HG03457 (cell line): Measurements from ENCODE around the gene ACTR3C.
"Not testable (repeated sequence)": the region's sequence is repeated elsewhere in the genome, so short reads cannot be mapped to it uniquely, and the experiment has no call there.

ENCODE experiments used
- ATAC-seq: cut with Tn5 transposase; IDR thresholded peaks from one replicate; pipeline ENCODE4 v1.9.1; 2021; ENCODE audit warnings: moderate number of reproducible peaks; ENCODE audit not compliant: unreplicated experiment

Gene ACTR3C

DNA sequence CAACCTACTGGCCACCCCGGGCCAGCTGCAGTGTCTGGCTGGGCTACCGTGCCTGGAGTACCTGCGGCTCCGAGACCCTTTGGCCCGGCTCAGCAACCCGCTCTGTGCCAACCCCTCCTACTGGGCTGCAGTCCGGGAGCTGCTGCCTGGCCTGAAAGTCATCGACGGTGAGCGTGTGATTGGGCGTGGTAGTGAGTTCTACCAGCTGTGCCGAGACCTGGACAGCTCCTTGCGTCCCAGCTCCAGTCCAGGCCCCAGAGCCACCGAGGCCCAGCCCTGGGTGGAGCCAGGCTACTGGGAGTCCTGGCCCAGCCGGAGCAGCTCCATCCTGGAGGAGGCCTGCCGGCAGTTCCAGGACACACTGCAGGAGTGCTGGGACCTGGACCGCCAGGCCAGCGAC lies 13.8 kb upstream of the ACTR3C start:
- ATAC-seq = no peak

DNA sequence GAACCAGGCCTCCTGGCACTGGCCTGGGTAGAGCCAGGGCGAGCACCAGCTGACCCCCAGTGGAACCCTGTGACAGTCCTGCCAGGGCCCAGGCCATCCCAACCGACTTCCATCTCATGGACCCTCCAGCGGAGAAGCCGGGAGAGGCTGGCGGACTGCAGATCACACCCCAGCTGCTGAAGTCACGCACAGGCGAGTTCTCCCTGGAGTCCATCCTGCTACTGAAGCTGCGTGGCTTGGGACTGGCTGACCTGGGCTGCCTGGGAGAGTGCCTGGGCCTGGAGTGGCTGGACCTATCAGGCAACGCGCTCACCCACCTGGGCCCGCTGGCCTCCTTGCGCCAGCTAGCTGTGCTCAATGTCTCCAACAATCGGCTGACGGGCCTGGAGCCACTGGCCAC lies 13.4 kb upstream of the ACTR3C start:
- no peak for ATAC-seq

DNA sequence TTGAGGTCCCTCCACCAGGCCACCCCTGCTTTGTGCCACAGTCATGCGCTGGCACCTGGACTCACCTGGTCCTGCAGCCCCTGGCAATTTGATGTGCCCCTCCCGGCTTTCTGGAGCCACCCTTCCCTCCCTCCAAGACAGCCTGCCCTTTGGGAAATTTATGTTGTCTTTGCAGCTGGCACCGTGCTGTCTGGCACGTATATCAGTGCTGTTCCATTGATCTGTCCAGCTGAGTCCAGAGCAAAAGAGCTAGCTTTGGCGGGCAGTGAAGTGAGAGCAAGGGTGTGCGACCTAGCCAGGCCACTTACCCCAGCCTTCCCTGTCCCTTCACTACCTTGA lies 12.4 kb upstream of the ACTR3C start:
- ATAC-seq = no peak

DNA sequence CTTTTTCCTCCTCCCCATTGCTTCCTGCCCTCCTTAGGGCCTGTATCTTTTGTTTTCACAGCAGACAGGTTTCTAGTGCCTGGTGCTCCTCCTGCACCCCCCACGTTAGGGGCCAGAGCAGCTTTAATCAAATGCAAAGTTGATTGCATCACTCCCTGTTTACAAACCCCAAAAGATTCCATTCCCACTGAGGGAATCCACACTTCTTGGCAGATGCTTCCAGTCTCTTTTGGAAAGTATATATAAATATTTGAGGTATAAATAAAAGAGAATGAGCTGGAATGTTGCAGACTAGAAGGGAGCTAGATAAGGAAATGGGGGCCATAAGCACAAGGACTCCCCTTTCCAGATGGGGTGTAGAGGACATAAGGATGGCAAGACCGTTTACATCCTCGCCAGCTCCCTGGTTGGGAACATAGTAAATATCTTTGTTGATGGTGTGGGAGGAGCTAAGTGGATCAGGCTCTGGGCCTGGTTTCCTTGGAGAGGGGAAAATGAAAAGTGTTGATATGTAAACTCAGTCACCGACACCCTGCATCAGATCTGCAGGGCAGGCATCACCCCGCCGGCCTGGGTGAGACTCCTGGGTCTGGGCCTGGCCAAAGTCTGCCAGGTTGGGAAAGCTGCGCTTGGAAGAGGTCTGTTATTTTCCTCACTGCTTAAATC lies 11.9 kb upstream of the ACTR3C start:
- no peak for ATAC-seq

DNA sequence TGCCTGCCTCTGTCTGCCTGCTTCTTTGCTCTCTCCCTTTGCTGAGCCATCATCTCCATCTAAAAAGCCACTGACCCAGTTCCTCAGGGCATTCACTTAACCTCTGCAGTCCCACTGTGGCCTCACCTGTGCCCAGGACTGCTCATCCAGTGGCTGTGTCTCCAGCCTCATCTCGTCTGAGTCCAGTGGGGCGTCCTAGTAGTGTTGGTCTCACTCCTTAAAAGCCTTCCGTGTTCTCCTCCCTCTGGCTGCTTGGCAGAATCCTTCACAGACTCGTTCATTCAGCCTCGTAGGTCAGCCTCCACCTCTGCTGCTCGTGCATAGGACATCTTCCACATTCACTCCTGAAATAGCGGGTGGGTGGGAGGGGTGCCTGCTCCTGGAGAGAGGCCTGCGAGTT lies 10.8 kb upstream of the ACTR3C start:
- ATAC-seq = no peak

DNA sequence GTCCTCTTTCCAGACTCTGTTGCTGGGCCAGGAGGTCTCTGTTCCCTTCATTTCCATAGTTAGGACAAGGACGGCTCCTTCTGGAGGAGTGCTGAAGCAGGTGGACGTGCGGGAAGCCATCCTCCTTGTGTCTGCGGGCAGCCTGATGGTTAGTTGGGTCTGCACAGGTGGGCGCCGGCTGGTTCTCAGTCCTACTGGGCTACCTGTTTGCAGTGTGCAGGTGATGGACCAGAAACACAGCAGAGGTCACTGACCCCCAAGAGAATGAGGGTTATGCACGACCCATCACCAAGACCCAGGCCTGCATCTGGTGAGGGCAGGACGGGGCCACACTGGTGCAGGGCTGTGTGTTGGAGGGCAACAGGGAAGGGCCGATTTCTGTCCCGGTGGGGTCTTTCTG lies 10.3 kb upstream of the ACTR3C start:
- no peak for ATAC-seq

DNA sequence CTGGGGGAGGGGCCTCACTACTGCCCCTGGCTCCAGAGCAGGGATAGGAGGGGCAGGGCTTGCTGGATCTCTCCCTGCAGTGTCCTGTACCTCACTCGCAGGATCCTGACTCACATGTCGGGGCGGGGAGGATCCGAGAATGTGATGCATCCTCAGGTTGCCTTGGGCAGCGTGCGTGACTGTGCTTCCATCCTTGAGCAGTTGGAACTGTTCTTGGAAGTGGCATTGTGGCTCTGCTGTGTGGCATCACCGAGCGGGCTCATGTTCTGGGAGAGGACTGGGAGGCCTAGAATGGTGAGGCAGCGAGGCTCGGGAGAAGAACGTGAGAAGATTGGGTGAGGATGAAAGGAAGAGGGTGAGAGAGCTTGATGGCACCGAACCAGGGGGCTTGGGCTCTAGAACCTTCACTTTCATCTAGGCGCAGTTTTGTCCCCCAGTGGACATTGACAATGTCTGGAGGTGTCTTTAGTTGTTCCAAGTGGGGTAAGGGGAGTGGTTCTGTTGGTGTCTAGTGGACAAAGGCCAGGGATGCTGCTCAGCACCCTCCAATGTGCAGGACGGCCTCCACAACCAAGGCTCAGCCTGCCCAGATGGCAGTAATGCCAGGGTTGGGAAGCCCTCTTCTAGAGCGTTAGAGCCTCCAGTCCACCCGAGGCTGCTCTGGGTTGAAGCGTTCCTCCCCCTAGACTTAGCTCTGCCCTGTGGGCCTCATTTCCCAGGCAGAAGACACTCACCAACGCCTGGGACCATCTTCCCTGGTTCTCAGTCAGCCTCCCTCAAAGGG lies 9.7 kb upstream of the ACTR3C start:
- ATAC-seq = no peak

DNA sequence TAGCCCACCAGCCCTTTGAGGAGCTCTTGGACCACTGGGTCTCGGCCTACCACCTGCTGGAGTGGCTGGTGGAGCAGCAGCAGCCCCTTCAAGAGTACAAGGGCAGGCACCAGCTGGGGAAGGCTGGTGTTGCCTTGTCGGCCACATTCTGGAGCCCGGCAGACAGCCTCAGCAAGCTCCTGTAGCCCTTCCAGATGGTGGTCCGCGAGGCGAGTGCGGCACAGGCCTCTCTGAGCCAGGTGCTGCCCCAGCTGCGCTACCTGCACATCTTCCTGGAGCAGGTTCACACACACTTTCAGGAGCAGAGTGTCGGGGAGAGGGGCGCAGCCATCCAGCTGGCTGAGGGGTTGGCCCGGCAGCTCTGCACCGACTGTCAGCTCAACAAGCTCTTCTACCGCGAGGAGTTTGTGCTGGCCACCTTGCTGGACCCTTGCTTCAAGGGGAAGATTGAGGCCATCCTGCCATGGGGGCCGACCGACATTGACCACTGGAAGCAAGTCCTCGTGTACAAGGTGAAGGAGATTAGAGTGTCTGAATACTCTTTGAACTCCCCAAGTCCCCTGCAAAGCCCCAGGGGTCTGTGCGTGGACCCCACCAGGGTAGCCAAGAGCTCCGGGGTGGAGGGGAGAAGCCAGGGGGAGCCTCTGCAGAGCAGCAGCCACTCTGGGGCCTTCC lies 7.0 kb upstream of the ACTR3C start:
- no peak for ATAC-seq

DNA sequence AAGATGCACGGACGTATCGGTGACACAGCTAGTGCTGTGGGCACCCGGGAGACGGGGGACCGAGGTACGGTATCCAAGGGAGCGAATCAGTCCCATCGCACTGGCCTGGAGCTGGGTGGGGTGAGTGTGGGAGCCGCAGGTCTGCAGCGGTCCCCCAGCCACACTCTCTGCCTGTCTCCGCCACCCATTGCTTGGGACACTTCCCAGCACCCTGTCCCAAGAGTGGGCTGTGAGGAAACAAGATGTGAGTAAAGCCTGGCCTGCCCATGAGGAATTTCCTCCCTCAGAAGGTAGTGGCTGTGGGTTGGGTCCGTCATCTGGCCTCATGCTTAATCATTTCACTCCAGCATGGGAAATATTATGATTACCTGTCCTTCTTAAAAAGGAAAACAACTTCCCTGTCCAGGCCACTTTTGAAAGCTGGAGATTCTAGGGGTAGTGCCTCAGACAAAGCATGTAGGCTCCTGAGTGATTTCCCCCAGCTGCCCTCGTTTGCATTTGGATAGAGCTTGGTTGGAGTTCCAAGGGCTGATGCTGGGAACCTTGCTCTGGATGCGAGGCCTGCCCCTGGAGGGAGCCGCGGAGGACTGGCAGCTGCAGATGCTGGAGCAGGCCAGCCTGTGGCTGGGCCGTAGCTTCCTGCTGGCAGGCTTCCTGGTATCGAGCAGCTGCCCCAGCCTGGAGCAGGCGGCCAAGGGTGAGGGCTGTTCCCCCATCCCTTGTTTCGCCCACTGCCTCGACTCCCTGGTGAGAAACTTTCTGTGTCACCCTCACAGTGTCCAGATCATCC lies 6.2 kb upstream of the ACTR3C start:
- ATAC-seq = no peak

DNA sequence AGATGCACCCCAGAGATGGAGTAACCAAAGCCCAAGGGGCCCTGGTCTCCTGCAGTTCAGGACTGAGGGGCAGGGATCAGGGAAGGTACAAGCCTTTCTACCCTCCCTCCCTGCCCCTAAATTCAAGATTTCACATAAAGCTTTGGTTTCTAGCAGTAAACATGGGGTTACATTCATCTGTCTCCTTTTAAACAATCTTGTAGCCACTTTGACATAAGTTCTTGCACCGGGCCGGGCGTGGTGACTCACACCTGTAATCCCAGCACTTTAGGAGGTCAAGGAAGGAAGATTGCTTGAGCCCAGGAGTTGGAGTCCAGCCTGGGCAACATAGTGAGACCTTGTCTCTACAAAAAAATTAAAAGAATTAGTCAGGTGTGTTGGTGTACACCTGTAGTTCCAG lies 4.0 kb upstream of the ACTR3C start:
- ATAC-seq = no peak

DNA sequence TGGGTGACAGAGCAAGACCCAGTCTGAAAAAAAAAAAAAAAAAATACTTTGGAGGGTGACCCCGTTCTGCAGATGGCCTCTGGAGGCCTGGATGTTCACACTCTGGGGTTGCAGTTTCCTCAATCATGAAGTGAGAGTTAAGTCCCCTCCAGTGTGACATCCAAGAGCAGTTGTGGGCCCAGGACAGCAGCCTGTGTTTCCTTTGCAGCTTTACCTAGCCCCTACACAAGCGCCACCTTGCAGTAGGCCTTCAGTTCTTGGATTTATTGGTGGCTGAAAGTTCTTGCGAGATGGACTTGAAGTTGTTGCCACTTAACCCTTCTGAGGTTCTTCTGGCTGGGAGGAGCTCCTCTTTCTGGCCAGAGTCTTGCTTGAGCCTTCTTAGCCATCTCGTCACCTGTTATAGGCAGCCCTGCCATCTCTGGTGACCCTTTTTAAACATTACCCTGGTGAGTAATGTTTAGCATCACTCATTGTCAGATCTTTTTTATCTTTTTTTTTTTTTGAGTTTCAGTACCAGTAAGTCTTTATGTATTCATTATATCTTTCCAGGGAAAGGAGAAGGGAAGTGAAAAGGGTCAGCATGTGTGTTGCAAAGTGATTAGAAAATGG lies 3.4 kb upstream of the ACTR3C start:
- no peak for ATAC-seq

DNA sequence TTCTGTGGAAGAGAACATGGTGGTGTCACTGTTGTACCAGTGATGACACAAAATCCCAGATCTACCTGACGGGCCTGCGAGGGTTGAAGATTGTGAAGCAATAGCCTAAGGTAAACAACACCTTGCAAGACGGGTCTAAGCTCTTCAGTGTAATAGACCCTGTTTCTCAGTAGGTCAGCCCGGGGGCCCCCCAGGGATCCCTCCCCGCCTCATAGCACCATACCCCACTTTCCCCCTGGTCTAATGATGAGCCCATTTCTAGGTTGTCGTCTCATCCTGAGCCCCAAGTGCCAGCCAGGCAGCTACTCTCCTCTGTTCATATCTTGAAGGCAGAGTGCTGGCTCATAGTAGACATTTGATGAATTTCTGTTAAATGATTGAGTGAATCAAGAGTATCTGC lies 2.6 kb upstream of the ACTR3C start:
- no peak for ATAC-seq

DNA sequence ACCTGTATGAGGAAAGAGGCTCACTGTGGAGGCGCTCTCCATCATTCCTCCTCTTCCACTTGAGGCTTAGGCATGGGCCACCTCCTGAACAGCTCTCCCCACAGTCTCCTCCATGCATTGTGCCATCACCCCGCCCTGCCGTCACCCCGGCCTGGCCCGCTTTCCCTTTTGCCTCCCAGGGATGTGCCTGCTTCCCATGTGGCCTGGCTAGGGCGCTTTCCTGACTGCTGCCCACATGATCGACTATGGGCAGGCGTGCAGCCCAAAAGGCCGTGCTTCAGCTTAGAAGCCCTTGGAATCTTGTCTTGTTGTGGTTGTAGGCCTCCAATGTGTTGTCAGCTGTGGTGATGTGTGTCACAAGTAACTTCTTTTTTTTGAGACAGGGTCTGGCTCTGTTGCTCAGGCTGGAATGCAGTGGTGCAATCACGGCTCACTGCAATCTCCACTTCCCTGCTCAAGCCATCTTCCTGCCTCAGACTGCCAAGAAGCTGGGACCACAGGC lies 1.8 kb upstream of the ACTR3C start:
- ATAC-seq = no peak

DNA sequence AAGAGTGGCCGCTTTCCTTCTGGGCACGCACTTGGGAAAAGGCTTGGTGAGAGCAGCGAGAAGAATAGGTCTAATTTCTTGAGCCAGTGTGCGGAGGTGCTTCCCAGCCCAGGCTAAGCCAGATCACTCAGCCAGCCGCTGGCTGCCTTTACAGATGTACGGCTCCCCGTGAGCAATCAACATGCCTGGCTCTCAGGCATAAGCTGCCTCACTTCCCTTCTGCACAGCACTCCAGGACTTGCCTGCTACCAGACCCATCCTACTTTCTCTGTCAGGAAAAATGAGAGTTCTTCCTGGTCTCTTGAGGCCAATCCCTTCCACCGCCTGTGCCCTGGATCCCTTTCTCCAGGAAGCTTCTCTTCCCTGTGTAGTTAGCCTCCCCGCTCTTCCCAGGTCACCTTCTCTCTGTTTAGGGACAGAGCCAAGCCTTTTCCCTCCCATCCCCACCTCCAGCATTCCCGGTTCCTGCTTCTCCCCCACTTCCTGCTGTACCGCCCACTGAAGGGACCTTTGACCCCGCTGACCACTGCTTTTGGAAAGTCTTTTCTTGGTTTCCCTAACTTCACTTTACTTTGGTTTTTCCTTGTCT lies 1.1 kb upstream of the ACTR3C start:
- no peak for ATAC-seq

DNA sequence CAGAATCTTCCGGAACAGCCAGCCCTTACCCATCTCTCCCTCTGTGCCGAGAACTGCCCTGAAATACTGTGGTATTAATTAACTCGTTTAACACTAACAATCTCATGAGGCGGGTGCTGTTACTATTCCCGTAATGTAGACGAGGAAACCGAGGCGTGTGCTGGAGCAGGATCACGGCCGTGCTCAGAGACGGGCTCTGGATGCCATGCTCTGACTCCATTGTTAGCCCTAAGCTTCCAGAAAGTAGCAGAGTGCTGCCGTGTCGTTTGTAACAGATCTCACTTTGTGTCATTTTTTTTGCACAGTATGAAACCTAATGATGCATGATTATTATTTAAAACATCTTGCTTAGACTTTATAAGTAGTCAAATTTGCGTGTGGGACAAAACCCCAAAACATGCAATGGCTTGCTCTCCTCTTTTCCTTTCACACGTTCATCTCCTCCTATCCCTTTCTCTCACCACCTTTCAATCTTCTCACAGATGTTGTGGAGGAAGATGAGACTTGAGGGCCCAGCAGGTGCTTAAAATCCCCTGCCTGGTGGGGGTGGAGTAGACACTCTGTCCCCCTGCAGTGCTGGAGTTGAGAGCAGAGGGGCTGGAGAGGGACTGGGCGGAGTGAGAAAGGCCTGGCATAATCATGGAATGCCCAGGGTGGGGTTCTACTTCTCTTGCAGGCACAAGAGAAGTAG lies 482 bp upstream of the ACTR3C start:
- no peak for ATAC-seq

DNA sequence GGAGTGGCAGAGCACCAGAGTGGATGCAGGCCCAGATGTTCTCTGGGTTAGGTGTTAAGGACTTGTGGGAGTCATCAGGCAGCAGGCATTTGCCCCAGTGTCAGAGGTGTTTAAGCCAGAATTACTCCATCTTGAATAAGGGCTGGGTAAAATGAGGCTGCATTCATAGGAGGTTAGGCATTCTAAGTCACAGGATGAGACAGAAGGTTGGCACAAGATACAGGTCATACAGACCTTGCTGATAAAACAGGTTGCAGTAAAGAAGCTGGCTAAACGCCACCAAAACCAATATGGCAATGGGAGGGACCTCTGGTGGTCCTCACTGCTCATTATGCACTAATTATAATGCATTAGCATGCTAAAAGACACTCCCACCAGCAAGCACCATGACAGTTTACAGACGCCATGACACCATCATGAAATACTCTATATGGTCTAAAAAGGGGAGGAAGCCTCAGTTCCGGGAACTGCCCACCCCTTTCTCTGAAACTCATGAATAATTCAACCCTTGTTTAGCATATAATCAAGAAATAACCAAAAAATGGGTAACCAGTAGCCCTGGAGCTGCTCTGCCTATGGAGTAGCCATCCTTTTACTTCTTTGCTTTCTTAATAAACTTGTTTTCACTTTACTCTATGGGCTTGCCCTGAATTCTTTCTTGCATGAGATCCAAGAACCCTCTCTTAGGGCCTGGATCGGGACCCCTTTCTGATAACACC lies 1.1 kb downstream of the ACTR3C start:
- no peak for ATAC-seq

DNA sequence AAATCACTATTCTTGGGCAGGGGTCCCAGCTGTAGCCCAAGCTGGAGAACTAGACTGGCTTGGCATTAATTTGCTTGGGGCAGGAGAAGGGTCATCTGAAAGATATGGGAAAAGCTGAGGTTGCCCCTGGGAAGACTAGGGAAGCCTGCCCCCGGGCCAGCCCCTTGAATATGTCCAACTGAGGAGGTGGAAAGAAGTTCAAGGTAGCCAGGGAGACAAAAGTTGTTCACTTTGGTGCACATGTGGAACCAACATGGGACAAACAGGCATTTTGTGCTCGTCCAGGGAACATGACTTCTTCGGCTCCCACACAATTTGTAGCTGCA lies 1.6 kb downstream of the ACTR3C start:
- no peak for ATAC-seq

DNA sequence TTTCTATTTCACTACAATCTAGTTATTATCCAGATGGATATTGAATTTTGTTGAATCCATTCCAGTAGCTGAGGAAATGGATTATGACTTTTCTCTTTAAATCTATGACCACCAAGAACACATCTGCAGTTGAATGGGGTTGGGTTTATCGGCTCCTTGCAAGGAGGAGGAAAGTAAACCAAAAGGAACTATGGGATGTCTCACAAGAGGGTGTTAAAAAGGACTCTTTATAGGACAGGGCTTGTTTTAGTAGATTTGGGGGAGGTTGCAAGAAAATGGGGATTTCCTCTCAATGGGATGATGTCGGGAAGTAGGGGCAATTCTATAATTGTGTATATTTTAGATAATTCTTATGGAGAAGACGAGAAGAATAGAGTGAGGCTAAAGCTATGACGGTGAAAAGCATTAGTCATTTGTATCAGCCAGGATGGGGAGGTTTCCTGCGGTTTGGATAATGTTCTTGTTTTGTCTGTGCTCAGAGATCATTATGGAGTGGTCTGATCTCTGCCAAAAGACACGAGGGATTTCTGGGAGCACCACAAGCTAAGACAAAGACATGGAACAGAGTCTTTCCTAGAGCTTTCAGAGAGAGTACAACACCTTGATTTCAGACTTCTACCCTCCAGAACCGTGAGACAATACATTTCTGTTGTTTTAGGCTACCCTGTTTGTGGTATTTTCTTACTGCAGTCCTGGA lies 5.4 kb downstream of the ACTR3C start:
- ATAC-seq = no peak

DNA sequence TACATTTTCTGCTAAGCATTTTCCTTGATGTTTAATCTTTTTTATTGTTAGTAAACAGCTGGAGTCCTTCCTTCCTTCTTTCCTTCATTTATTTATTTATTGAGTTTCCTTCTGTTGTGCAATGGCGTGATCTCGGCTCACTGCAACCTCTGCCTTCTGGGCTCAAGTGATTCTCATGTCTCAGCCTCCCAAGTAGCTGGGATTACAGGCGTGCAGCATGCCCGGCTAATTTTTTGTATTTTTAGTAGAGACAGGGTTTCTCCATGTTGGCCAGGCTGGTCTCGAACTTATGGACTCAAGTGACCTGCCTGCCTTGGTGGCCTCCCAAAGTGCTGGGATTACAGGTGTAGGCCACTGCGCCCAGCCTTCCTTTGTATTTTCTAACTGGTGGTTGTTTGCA lies 6.4 kb downstream of the ACTR3C start:
- ATAC-seq = not testable (repeated sequence)
